Heart left ventricle (tissue), 16 donors: ENCODE data around the gene TRMT11. TPM values are rescaled to one million over a fixed set of nuclear protein-coding genes. Genes with fewer than 3 reads are reported as not detected.

Source experiments
- ATAC-seq, 4 donors: fragments of 200-7000 bp; cut with Tn5 transposase; one replicate each; pipeline ENCODE4 v1.9.1; 2020 to 2022; ENCODE audit warnings: moderate library complexity in 4 of 4, mild to moderate bottlenecking in 3 of 4, moderate number of reproducible peaks in 1 of 4
- DNase-seq, 5 donors: peaks; one replicate each; pipeline ENCODE4 v3.0.0-alpha.2; 2020
- H3K27ac ChIP-seq, 12 donors: fragments of 200-600 bp; sonication (generic) in 4 of 12; one replicate each; pipeline versions ENCODE4 v1.5.0 to v1.8.0; 2016 to 2022; ENCODE audit warnings: mild to moderate bottlenecking in 2 of 12
- H3K27me3 ChIP-seq, 9 donors: fragments of 200-600 bp; sonication (generic) in 2 of 9; one replicate each; pipeline versions ENCODE4 v1.5.1 to v1.8.0; 2016 to 2022; ENCODE audit warnings: mild to moderate bottlenecking in 3 of 9
- H3K36me3 ChIP-seq, 9 donors: fragments of 200-600 bp; sonication (generic) in 2 of 9; one replicate each; pipeline versions ENCODE4 v1.5.0 to v1.8.0; 2018 to 2022; ENCODE audit warnings: mild to moderate bottlenecking in 2 of 9
- H3K4me1 ChIP-seq, 12 donors: fragments of 200-600 bp; sonication (generic) in 4 of 12; one replicate each; pipeline versions ENCODE4 v1.5.0 to v1.8.0; 2016 to 2022; ENCODE audit warnings: mild to moderate bottlenecking in 3 of 12
- H3K4me3 ChIP-seq, 12 donors: fragments of 200-600 bp; sonication (generic) in 4 of 12; one replicate each; pipeline versions ENCODE4 v1.5.0 to v1.8.0; 2017 to 2022; ENCODE audit warnings: mild to moderate bottlenecking in 9 of 12, moderate library complexity in 4 of 12
- H3K9me3 ChIP-seq, 12 donors: fragments of 200-600 bp; sonication (generic) in 4 of 12; one replicate each; pipeline versions ENCODE4 v1.5.0 to v1.8.0; 2016 to 2022; ENCODE audit warnings: mild to moderate bottlenecking in 1 of 12
- CTCF ChIP-seq, 12 donors: fragments of 200-600 bp; sonication (generic) in 4 of 12; IDR thresholded peaks; one replicate each; pipeline versions ENCODE4 v1.5.0 to v1.8.0; 2018 to 2022; ENCODE audit warnings: antibody characterized with exemption in 12 of 12, mild to moderate bottlenecking in 5 of 12
- POLR2A ChIP-seq, 2 donors: fragments of 450-650 bp; IDR thresholded peaks; one replicate each; pipeline ENCODE4 v1.6.1; 2017; ENCODE audit warnings: antibody characterized with exemption in 2 of 2, mild to moderate bottlenecking in 2 of 2, moderate library complexity in 2 of 2
- WGBS, 4 donors: extraction: QIAGEN DNeasy Blood & Tissue Kit in 2 of 4; methylation state at CpG; one replicate each; pipeline versions ENCODE4 v1.1.5 to v1.1.7; 2013 to 2018; 5-methylcytosine and 5-hydroxymethylcytosine counted together
- intact Hi-C, 10 donors: fragments of 100-400 bp; cut with DNase I; formaldehyde crosslinking; loops; one replicate each; pipeline versions ENCODE4 v1.11.1 to v1.14.2; 2022
- polyA plus RNA-seq, 2 donors: library from polyadenylated mRNA; stranded (reverse); fragments of 200-250 nt; gene quantifications; one replicate each; pipeline ENCODE4 v1.2.3, GENCODE V29; 2013
- total RNA-seq, 9 donors: library from RNA; depleted of rRNA in 2 of 9; stranded (reverse); fragments of >200 nt in 2 of 9; fragmentation: NEBNext Ultra II Directional in 3 of 9; extraction: Animal tissue kit (Norgen Biotek cat#: 25700) in 3 of 9; gene quantifications; one replicate each; pipeline versions ENCODE4 v1.1.0 to v1.2.4, GENCODE V29; 2016 to 2023
- donor health status: ischemic (EF 13 %, LVEDD 7.1; RV severe dilation, severe dysfunction).
- donor health status: healthy with polysubstance abuse.
- donor health status: DM: no; HTN: yes; CAD: no.
- donor health status: DM: no; HTN: no; CAD: no.
- donor health status: ischemic (EF 25% LVEDD 6.9; RV normal size, moderate dysfunction).
- donor health status: ischemic (EF 25% LVEDD 5.7; RV mildly dilated, moderate dysfunction).
- donor health status: healthy.
- donor health status: DM: yes; HTN: yes; CAD: no.
- donor health status: ischemic (EF 35%, LVEDD 5.7; RV mildly dilated, moderate dysfunction).
- donor health status: nonischemic (EF 11% LVEDD 7.7; RV severe dilation, severe dysfunction).
- donor health status: DM: yes; HTN: yes; CAD: no.
- donor health status: PGD.
- donor health status: ischemic (EF 29% LVEDD 5.4; RV normal size, mild dysfunction).
- donor health status: nonischemic (EF 23%, LVEDD 6.1; RV moderate dilation, normal function).

Gene TRMT11
- total and polyA plus RNA-seq, 11 donors: 8.0 to 15.6 (median 11.2) TPM

- intact Hi-C loops: loop anchor here (2.0 to 10.0 kb wide), 14 partner anchors 34 to 651 kb away; partner anchors contain the start of genes HDDC2 (in 2 of the 10) and NCOA7 (in 2 of the 10)
- H3K27ac ChIP-seq: peak overlapping the region in 6 of 12 donors; percentile 90 to 97 (median 93)
- 42 to 50% (median 44%) methylated on average over 5 of the region's 5 CpGs for WGBS, 4 donors
These were observed 30.4 kb upstream of the TRMT11 start for GRCh38 chr6:125955973-125956372.

GRCh38 chr6:125956506-125957390 lies 29.6 kb upstream of the TRMT11 start, which contains the start of gene HINT3:
HINT3 (plus strand) TSS chr6:125956770; CDS start chr6:125956978, 208 bp downstream.
- peak in 1 of 2 donors; percentile 49 for TF ChIP-seq POLR2A (IDR thresholded peaks at IDR 0.05)
- peak; percentile 93 to 100 (median 99) for TF ChIP-seq CTCF (IDR thresholded peaks at IDR 0.05)
- ATAC-seq: peak; percentile 96 to 98 (median 97)

More at GRCh38 chr6:125955973-125956372, 30.4 kb upstream of the TRMT11 start:
- no peak for ATAC-seq
- no peaks in the 10 kb centered on the region for H3K27me3 ChIP-seq
- peaks cover 0 to 32% (median 22%) of the 10 kb centered on the region in 12 donors for H3K4me1 ChIP-seq
- no peak for DNase-seq
- H3K36me3 ChIP-seq: peaks cover 0 to 1% (median 0%) of the 10 kb centered on the region in 9 donors
- TF ChIP-seq CTCF (IDR thresholded peaks at IDR 0.05) (no peak), POLR2A (IDR thresholded peaks at IDR 0.05) (no peak)
- peak overlapping the region in 11 of 12 donors; percentile 71 to 94 (median 86) for H3K4me3 ChIP-seq
- H3K9me3 ChIP-seq: no peaks in the 10 kb centered on the region

GRCh38 chr6:125957391-125957693 lies 29.0 kb upstream of the TRMT11 start:
- intact Hi-C loops: loop anchor here (2.0 to 10.0 kb wide), 14 partner anchors 35 to 653 kb away; partner anchors contain the start of genes HDDC2 (in 2 of the 10) and NCOA7 (in 2 of the 10)
- H3K36me3 ChIP-seq: peaks cover 0 to 5% (median 0%) of the 10 kb centered on the region in 9 donors
- DNase-seq: no peak
- ATAC-seq: no peak
- no peaks in the 10 kb centered on the region for H3K9me3 ChIP-seq
- H3K4me3 ChIP-seq: peak overlapping the region; percentile 71 to 94 (median 85)
- no peaks in the 10 kb centered on the region for H3K27me3 ChIP-seq
- 2 to 5% (median 5%) methylated on average over 3 of the region's 3 CpGs for WGBS, 4 donors
- TF ChIP-seq CTCF (IDR thresholded peaks at IDR 0.05) (no peak), POLR2A (IDR thresholded peaks at IDR 0.05) (no peak)
- peaks cover 0 to 32% (median 22%) of the 10 kb centered on the region in 12 donors for H3K4me1 ChIP-seq
- peak overlapping the region; percentile 67 to 97 (median 91) for H3K27ac ChIP-seq

More at GRCh38 chr6:125956506-125957390, 29.6 kb upstream of the TRMT11 start, which contains the start of gene HINT3:
- peak within 1 kb of the TSS; percentile 71 to 94 (median 85) for H3K4me3 ChIP-seq
- H3K36me3 ChIP-seq: peaks cover 0 to 5% (median 0%) of the 10 kb centered on the region in 9 donors
- H3K4me1 ChIP-seq: peaks cover 0 to 32% (median 22%) of the 10 kb centered on the region in 12 donors
- intact Hi-C loops: loop anchor here (2.0 to 10.0 kb wide), 14 partner anchors 34 to 652 kb away; partner anchors contain the start of genes HDDC2 (in 2 of the 10) and NCOA7 (in 2 of the 10)
- DNase-seq: peak; percentile 97 to 99 (median 98)
- H3K27me3 ChIP-seq: no peaks in the 10 kb centered on the region
- 0% methylated on average over 47 to 82 of the region's 82 CpGs for WGBS, 4 donors
- peak within 1 kb of the TSS; percentile 67 to 97 (median 91) for H3K27ac ChIP-seq
- H3K9me3 ChIP-seq: no peaks in the 10 kb centered on the region
